ENCODE data around the gene ZSCAN5B. TPM values are rescaled to one million over a fixed set of nuclear protein-coding genes. Genes with fewer than 3 reads are reported as not detected.

The ZSCAN5B gene
- polyA plus RNA-seq, 4 donors = 0.06 TPM; not detected in 3

DNA sequence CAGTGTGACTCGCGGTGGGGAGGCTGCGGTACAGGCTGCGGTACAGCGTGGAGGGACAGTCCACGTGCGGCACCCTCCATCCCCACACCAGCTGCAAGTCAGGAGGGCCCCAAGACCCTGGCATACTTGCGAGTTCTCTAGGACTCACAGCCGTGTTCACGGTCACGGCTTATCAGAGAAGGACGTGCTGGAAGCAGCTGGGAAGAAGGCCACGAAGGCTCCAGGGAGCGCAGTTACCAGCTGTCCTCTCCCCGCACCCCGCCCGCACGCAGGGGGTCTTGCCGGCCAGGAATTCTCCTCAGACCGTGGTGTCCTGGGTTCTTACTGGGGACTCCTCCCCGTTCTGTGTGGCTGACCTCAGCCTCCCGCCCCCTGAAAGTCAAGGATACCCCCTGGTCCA, 50.3 kb downstream of the ZSCAN5B start:
- no peak overlapping the region for H3K4me3 ChIP-seq (ENCODE audit: low read depth in 1 of 3, low read length in 3 of 3)
- WGBS, 3 donors = 87 to 95% (median 93%) methylated on average over 22 of the region's 22 CpGs
- no peak overlapping the region for H3K27ac ChIP-seq (ENCODE audit: low read depth in 1 of 3, low read length in 2 of 3)
- H3K36me3 ChIP-seq (ENCODE audit: control insufficient read depth in 3 of 3, insufficient read depth in 2 of 3, low read depth in 1 of 3, low read length in 3 of 3) = peaks cover 0 to 53% (median 2%) of the 10 kb centered on the region in 3 donors
- H3K9me3 ChIP-seq (ENCODE audit: control insufficient read depth in 2 of 2, insufficient read depth in 1 of 2, low read depth in 1 of 2, low read length in 1 of 2) = no peaks in the 10 kb centered on the region
- H3K27me3 ChIP-seq (ENCODE audit: control insufficient read depth in 3 of 3, insufficient read depth in 3 of 3, low read length in 3 of 3) = no peaks in the 10 kb centered on the region
- no peak for FAIRE-seq
- peaks cover 0 to 25% (median 4%) of the 10 kb centered on the region in 3 donors for H3K4me1 ChIP-seq (ENCODE audit: control insufficient read depth in 3 of 3, insufficient read depth in 2 of 3, low read depth in 1 of 3, low read length in 2 of 3)
- DNase-seq = no peak

DNA sequence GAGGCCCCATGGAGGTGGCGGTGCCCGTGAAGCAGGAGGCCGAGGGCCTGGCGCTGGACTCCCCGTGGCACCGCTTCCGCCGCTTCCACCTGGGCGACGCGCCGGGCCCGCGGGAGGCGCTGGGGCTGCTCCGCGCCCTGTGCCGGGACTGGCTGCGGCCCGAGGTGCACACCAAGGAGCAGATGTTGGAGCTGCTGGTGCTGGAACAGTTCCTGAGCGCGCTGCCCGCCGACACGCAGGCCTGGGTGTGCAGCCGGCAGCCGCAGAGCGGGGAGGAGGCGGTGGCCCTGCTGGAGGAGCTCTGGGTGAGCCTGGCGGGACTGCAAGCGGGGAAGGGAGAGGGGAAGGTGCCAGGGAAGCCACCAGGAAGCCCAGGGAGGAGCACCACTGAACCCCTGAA, 50.7 kb downstream of the ZSCAN5B start:
- 94 to 98% (median 98%) methylated on average over 24 to 31 of the region's 31 CpGs for WGBS, 3 donors
- peaks cover 0 to 26% (median 4%) of the 10 kb centered on the region in 3 donors for H3K4me1 ChIP-seq (ENCODE audit: control insufficient read depth in 3 of 3, insufficient read depth in 2 of 3, low read depth in 1 of 3, low read length in 2 of 3)
- no peaks in the 10 kb centered on the region for H3K9me3 ChIP-seq (ENCODE audit: control insufficient read depth in 2 of 2, insufficient read depth in 1 of 2, low read depth in 1 of 2, low read length in 1 of 2)
- DNase-seq (no peak), FAIRE-seq (no peak)
- H3K4me3 ChIP-seq (ENCODE audit: low read depth in 1 of 3, low read length in 3 of 3) = no peak overlapping the region
- H3K27me3 ChIP-seq (ENCODE audit: control insufficient read depth in 3 of 3, insufficient read depth in 3 of 3, low read length in 3 of 3) = no peaks in the 10 kb centered on the region
- no peak overlapping the region for H3K27ac ChIP-seq (ENCODE audit: low read depth in 1 of 3, low read length in 2 of 3)
- H3K36me3 ChIP-seq (ENCODE audit: control insufficient read depth in 3 of 3, insufficient read depth in 2 of 3, low read depth in 1 of 3, low read length in 3 of 3) = peaks cover 0 to 53% (median 2%) of the 10 kb centered on the region in 3 donors

DNA sequence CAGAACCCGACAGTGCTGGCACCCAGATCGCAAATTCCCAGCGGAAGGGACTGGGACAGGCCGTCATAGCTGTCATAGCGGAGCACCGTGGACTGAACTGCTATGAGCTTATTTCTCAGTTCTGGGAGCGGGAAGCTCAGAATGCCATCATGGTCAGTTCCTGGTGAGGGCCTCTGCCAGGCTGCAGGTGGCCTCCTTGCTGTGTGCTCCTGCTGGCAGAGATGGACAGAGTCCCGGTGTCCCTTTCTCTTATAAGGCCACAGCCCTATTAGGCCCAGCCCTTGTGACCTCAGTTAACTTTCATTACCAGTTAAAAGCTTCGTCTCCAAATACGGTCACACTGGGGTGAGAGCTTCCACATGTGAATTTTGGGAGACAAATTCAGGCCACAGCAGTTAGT, 51.9 kb downstream of the ZSCAN5B start:
- WGBS, 3 donors = 85 to 94% (median 87%) methylated on average over 10 of the region's 10 CpGs
- FAIRE-seq (no peak), DNase-seq (no peak)
- Histone ChIP-seq H3K4me1 (ENCODE audit: control insufficient read depth in 3 of 3, insufficient read depth in 2 of 3, low read depth in 1 of 3, low read length in 2 of 3) (peaks cover 0 to 26% (median 4%) of the 10 kb centered on the region in 3 donors), H3K27ac (ENCODE audit: low read depth in 1 of 3, low read length in 2 of 3) (no peak overlapping the region), H3K4me3 (ENCODE audit: low read depth in 1 of 3, low read length in 3 of 3) (no peak overlapping the region), H3K27me3 (ENCODE audit: control insufficient read depth in 3 of 3, insufficient read depth in 3 of 3, low read length in 3 of 3) (no peaks in the 10 kb centered on the region), H3K36me3 (ENCODE audit: control insufficient read depth in 3 of 3, insufficient read depth in 2 of 3, low read depth in 1 of 3, low read length in 3 of 3) (peaks cover 0 to 53% (median 2%) of the 10 kb centered on the region in 3 donors), H3K9me3 (ENCODE audit: control insufficient read depth in 2 of 2, insufficient read depth in 1 of 2, low read depth in 1 of 2, low read length in 1 of 2) (no peaks in the 10 kb centered on the region)

DNA sequence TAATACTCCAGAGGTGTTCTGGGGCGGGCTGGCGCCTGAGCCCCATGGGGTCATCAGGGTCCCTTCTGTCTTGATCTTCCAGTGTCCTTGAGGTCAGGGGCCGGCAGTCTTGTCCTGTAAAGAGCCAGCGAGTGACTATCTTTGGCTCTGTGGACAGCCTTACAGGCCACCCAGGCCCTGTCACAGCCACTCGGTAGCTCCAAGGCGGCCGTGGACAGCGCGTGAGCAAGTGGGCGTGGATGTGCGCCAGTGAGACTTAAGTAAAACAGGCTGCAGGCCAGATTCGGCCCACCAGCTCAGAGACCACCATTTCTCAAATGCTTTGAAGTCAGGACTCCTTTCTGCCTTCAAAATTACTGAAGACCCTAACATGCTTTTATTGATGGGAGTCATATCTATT, 52.8 kb downstream of the ZSCAN5B start:
- Histone ChIP-seq H3K4me1 (ENCODE audit: control insufficient read depth in 3 of 3, insufficient read depth in 2 of 3, low read depth in 1 of 3, low read length in 2 of 3) (peaks cover 0 to 26% (median 6%) of the 10 kb centered on the region in 3 donors), H3K9me3 (ENCODE audit: control insufficient read depth in 2 of 2, insufficient read depth in 1 of 2, low read depth in 1 of 2, low read length in 1 of 2) (no peaks in the 10 kb centered on the region), H3K4me3 (ENCODE audit: low read depth in 1 of 3, low read length in 3 of 3) (no peak overlapping the region), H3K27ac (ENCODE audit: low read depth in 1 of 3, low read length in 2 of 3) (no peak overlapping the region), H3K27me3 (ENCODE audit: control insufficient read depth in 3 of 3, insufficient read depth in 3 of 3, low read length in 3 of 3) (no peaks in the 10 kb centered on the region), H3K36me3 (ENCODE audit: control insufficient read depth in 3 of 3, insufficient read depth in 2 of 3, low read depth in 1 of 3, low read length in 3 of 3) (peaks cover 0 to 48% (median under 1%) of the 10 kb centered on the region in 3 donors)
- FAIRE-seq (no peak), DNase-seq (no peak)
- WGBS, 3 donors = 90 to 92% (median 91%) methylated on average over 12 of the region's 12 CpGs

DNA sequence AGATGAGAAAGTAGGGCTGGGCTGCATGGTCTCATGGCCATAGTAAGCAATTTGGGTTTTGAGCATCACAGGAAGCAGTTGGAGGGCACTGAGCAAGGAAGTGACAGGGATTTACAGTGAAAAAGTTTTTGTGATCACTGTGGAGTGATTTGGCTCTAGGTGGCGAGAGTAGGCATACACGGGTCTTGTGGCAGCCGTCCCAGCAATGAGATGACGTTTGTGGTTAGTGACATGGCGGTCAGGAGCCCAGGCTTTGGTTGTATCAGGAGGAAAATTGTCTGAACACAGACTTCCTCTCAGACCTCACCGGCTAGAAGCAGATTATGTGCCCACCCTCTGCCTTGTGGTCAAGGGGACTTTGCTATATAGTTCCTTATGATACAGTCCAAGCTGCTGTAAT, 53.2 kb downstream of the ZSCAN5B start:
- 66 to 77% (median 67%) methylated on average over 6 of the region's 6 CpGs for WGBS, 3 donors
- H3K27ac ChIP-seq (ENCODE audit: low read depth in 1 of 3, low read length in 2 of 3) = no peak overlapping the region
- DNase-seq = no peak
- H3K9me3 ChIP-seq (ENCODE audit: control insufficient read depth in 2 of 2, insufficient read depth in 1 of 2, low read depth in 1 of 2, low read length in 1 of 2) = no peaks in the 10 kb centered on the region
- H3K36me3 ChIP-seq (ENCODE audit: control insufficient read depth in 3 of 3, insufficient read depth in 2 of 3, low read depth in 1 of 3, low read length in 3 of 3) = peaks cover 0 to 44% (median 0%) of the 10 kb centered on the region in 3 donors
- FAIRE-seq = no peak
- H3K4me1 ChIP-seq (ENCODE audit: control insufficient read depth in 3 of 3, insufficient read depth in 2 of 3, low read depth in 1 of 3, low read length in 2 of 3) = peaks cover 0 to 26% (median 7%) of the 10 kb centered on the region in 3 donors
- H3K27me3 ChIP-seq (ENCODE audit: control insufficient read depth in 3 of 3, insufficient read depth in 3 of 3, low read length in 3 of 3) = no peaks in the 10 kb centered on the region
- no peak overlapping the region for H3K4me3 ChIP-seq (ENCODE audit: low read depth in 1 of 3, low read length in 3 of 3)

DNA sequence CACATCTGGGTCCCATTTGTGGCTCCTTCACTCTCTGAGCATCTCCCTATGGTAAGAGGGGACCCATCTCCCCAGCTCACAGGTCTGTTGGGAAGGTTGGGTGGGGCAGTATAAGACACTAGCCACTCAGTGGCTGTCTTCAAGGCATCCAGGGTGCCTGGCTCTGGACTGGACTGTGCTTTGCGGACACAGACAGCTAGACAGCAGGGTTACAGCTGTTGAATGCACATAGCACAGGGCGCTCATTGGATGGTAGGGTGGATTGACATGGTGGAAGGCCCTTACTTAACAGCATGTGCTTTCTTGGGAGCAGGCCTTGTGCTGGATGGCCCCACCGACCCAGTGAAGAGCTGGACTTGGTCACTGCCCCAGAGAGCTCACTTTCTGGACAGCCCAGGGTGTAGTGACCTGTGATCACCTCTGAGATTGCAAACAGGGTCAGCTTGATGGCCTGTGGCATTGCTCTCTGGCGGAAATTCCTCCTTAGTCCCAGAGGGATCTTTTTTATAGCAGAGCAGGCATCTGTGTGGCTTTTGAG, 54.6 kb downstream of the ZSCAN5B start:
- Histone ChIP-seq H3K27ac (ENCODE audit: low read depth in 1 of 3, low read length in 2 of 3) (peak overlapping the region; percentile 51 to 83 (median 66)), H3K36me3 (ENCODE audit: control insufficient read depth in 3 of 3, insufficient read depth in 2 of 3, low read depth in 1 of 3, low read length in 3 of 3) (peaks cover 0 to 34% (median 0%) of the 10 kb centered on the region in 3 donors), H3K4me3 (ENCODE audit: low read depth in 1 of 3, low read length in 3 of 3) (no peak overlapping the region), H3K9me3 (ENCODE audit: control insufficient read depth in 2 of 2, insufficient read depth in 1 of 2, low read depth in 1 of 2, low read length in 1 of 2) (no peaks in the 10 kb centered on the region), H3K27me3 (ENCODE audit: control insufficient read depth in 3 of 3, insufficient read depth in 3 of 3, low read length in 3 of 3) (no peaks in the 10 kb centered on the region), H3K4me1 (ENCODE audit: control insufficient read depth in 3 of 3, insufficient read depth in 2 of 3, low read depth in 1 of 3, low read length in 2 of 3) (peaks cover 0 to 26% (median 7%) of the 10 kb centered on the region in 3 donors)
- no peak for FAIRE-seq
- DNase-seq = peak in 1 of 2 donors; percentile 8
- 75 to 83% (median 81%) methylated on average over 4 of the region's 4 CpGs for WGBS, 3 donors

DNA sequence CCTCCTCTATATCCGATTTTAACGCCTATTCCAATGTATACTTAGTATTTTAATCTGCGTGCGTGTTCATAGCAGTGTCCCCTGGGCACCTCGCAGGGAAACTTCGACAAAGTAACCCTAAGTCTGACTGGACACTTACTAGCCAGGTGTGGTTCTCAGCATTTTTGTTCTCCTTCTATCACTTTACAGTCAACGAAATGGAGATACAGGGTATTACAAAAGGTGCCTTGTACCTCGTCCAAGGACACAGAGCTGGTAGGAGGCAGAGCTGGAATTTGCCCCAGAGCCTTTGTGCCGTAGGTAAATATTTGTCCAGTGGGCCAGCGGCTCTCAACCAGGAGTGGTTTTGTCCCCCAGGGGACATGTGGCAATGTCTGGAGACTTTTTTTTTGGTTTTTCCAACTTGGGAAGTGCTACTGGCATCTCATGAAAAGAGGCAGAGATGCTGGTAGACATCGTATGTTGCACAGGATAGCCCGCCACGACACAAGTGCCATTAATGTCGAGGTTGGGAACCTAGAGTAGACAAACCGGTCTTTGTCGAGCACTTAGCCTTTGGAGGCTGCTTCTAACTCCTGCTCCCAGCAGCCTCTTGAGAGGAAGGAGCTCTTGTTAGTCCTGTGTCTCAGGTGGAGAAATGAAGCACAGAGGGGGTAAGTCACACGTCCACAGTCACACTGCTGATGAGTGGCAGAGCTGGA, 55.3 kb downstream of the ZSCAN5B start:
- WGBS, 3 donors = 12 to 47% (median 28%) methylated on average over 17 of the region's 17 CpGs
- Histone ChIP-seq H3K27me3 (ENCODE audit: control insufficient read depth in 3 of 3, insufficient read depth in 3 of 3, low read length in 3 of 3) (no peaks in the 10 kb centered on the region), H3K9me3 (ENCODE audit: control insufficient read depth in 2 of 2, insufficient read depth in 1 of 2, low read depth in 1 of 2, low read length in 1 of 2) (no peaks in the 10 kb centered on the region), H3K4me1 (ENCODE audit: control insufficient read depth in 3 of 3, insufficient read depth in 2 of 3, low read depth in 1 of 3, low read length in 2 of 3) (peaks cover 0 to 26% (median 7%) of the 10 kb centered on the region in 3 donors), H3K4me3 (ENCODE audit: low read depth in 1 of 3, low read length in 3 of 3) (peak overlapping the region in 2 of 3 donors; percentile 61 to 63), H3K27ac (ENCODE audit: low read depth in 1 of 3, low read length in 2 of 3) (peak overlapping the region; percentile 55 to 83 (median 66)), H3K36me3 (ENCODE audit: control insufficient read depth in 3 of 3, insufficient read depth in 2 of 3, low read depth in 1 of 3, low read length in 3 of 3) (peaks cover 0 to 27% (median 0%) of the 10 kb centered on the region in 3 donors)
- FAIRE-seq (no peak), DNase-seq (peak; percentile 83 to 86)

DNA sequence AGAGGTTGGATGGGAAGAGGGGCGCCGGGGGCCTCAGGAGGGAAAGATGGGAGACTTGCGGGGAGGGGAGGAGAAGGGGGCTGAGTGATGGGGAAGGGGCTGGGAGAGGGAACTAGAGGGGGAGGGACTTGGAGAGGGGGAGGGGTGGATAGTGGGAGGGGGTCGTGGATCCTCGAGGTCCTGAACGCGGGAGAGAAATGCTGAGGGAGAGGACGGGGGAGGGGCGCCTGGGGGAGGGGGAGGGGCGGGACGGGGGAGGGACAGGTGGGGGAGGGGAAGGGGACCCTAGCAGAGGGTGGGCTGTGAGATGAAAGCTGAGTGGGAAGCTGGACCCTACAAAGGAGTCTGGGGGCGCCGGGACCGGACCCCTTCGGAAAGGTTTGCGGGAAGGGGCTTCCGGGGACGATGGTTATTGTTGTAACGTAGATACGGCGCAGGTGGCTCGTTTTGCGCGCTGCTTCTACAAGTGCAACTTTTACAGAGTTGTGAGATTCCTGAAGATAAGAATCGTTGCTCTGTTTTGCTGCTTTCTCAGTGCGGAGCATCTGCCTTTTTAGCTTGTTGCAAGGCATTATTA, 56.1 kb downstream of the ZSCAN5B start:
- 1 to 2% (median 1%) methylated on average over 19 to 25 of the region's 26 CpGs for WGBS, 3 donors
- Histone ChIP-seq H3K27ac (ENCODE audit: low read depth in 1 of 3, low read length in 2 of 3) (peak overlapping the region; percentile 56 to 86 (median 83)), H3K4me1 (ENCODE audit: control insufficient read depth in 3 of 3, insufficient read depth in 2 of 3, low read depth in 1 of 3, low read length in 2 of 3) (peaks cover 0 to 26% (median 7%) of the 10 kb centered on the region in 3 donors), H3K9me3 (ENCODE audit: control insufficient read depth in 2 of 2, insufficient read depth in 1 of 2, low read depth in 1 of 2, low read length in 1 of 2) (no peaks in the 10 kb centered on the region), H3K36me3 (ENCODE audit: control insufficient read depth in 3 of 3, insufficient read depth in 2 of 3, low read depth in 1 of 3, low read length in 3 of 3) (peaks cover 0 to 22% (median 0%) of the 10 kb centered on the region in 3 donors), H3K27me3 (ENCODE audit: control insufficient read depth in 3 of 3, insufficient read depth in 3 of 3, low read length in 3 of 3) (no peaks in the 10 kb centered on the region), H3K4me3 (ENCODE audit: low read depth in 1 of 3, low read length in 3 of 3) (peak overlapping the region; percentile 45 to 63 (median 61))
- FAIRE-seq = no peak
- DNase-seq = peak in 1 of 2 donors; percentile 19
